ENCODE data around the gene PSG7. TPM values are rescaled to one million over a fixed set of nuclear protein-coding genes. Genes with fewer than 3 reads are reported as not detected.
"Not testable (repeated sequence)": the region's sequence is repeated elsewhere in the genome, so short reads cannot be mapped to it uniquely, and the experiment has no call there.

PSG7 gene
- total and polyA plus RNA-seq, 7 experiments from 2014 or later: not detected

DNA sequence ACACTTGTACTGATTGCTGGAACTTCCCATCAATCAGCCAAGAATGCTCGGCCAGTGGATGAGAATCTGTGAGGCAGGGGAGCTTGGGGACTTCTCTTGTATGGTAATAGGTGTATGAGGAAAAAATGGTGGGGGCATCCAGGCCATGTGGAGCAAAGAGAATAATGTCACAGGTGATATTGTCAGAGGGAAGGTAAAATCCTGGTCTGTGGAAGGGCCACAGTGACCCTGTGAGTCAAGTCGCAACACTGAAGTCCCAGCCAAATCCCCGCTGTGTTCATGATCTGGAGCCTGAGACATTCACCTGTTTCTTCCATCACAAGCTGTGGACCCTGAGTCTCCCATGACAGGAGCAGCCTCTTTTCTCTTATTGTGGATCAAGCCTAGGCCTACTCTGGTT is 8.1 kb downstream of the PSG7 start:
- Mint-ChIP-seq H3K27me3 (peaks cover 0 to 38% (median 27%) of the 10 kb centered on the region in 5 donors), H3K27ac (no peak overlapping the region), H3K36me3 (no peaks in the 10 kb centered on the region), H3K4me3 (no peak overlapping the region), H3K4me1 (no peaks in the 10 kb centered on the region), H3K9me3 (no peaks in the 10 kb centered on the region)
- Histone ChIP-seq H3K4me1 (ENCODE audit: control insufficient read depth in 2 of 2, insufficient read depth in 2 of 2, low read length in 2 of 2) (no peaks in the 10 kb centered on the region), H3K27ac (ENCODE audit: low read depth, low read length) (no peak overlapping the region), H3K36me3 (ENCODE audit: control insufficient read depth in 2 of 3, insufficient read depth in 3 of 3, low read length in 3 of 3) (no peaks in the 10 kb centered on the region), H3K4me3 (ENCODE audit: low read length) (no peak overlapping the region), H3K27me3 (ENCODE audit: control insufficient read depth in 2 of 2, insufficient read depth in 2 of 2, low read length in 2 of 2) (no peaks in the 10 kb centered on the region), H3K9me3 (ENCODE audit: control insufficient read depth in 2 of 3, low read length in 3 of 3) (no peaks in the 10 kb centered on the region)
- DNase-seq (no peak), ATAC-seq (no peak)
- CTCF ChIA-PET: no interaction called here
- intact Hi-C loops (cut with micrococcal nuclease): no loop called here
- POLR2A ChIA-PET: no interaction called here

DNA sequence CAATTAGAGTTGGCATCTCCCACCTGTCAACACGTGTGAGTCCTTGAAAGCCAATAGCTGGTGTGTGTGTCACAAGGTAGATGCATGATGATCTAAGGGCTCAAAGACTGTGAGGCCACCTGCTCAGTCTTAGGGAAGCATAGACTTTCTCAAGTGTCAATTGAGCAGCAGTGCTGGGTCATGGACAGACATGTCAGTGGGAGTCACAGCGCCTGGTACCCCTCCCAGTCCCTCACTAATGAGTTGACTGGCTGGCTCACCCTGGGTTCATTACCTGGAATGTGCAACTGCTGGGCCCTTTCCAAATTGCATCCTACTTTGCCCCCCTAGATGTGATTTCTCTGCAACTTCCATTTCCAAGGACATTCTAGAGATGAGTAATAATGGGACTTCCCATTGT is 10.2 kb downstream of the PSG7 start:
- H3K4me1 Mint-ChIP-seq: no peaks in the 10 kb centered on the region
- ATAC-seq (no peak), DNase-seq (no peak)
- peaks cover 0 to 3% (median 0%) of the 10 kb centered on the region in 11 donors for H3K9me3 Mint-ChIP-seq
- H3K9me3 ChIP-seq (ENCODE audit: control insufficient read depth in 2 of 3, low read length in 3 of 3): no peaks in the 10 kb centered on the region
- no peak overlapping the region for H3K4me3 Mint-ChIP-seq
- no peak overlapping the region for H3K4me3 ChIP-seq (ENCODE audit: low read length)
- ChIA-PET POLR2A (no interaction called here), CTCF (no interaction called here)
- peaks cover 0 to 48% (median 36%) of the 10 kb centered on the region in 5 donors for H3K27me3 Mint-ChIP-seq
- no peak overlapping the region for H3K27ac ChIP-seq (ENCODE audit: low read depth, low read length)
- no peaks in the 10 kb centered on the region for H3K36me3 Mint-ChIP-seq
- no peak overlapping the region for H3K27ac Mint-ChIP-seq
- H3K27me3 ChIP-seq (ENCODE audit: control insufficient read depth in 2 of 2, insufficient read depth in 2 of 2, low read length in 2 of 2): no peaks in the 10 kb centered on the region
- H3K36me3 ChIP-seq (ENCODE audit: control insufficient read depth in 2 of 3, insufficient read depth in 3 of 3, low read length in 3 of 3): no peaks in the 10 kb centered on the region
- no peaks in the 10 kb centered on the region for H3K4me1 ChIP-seq (ENCODE audit: control insufficient read depth in 2 of 2, insufficient read depth in 2 of 2, low read length in 2 of 2)
- intact Hi-C loops (cut with micrococcal nuclease): no loop called here

DNA sequence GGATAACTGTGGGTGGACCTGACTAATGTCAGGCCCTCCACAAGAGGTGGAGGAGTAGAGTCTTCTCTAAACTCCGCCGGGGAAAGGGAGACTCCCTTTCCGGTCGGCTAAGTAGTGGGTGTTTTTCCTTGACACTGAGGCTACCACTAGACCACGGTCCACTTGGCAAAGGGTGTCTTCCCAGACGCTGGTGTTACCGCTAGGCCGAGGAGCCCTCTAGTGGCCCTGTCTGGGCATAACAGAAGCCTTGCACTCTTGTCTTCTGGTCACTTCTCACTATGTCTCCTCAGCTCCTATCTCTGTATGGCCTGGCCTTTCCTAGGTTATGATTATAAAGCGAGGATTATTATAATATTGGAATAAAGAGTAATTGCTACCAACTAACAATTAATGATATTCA is 13.9 kb downstream of the PSG7 start:
- H3K27ac ChIP-seq (ENCODE audit: low read depth, low read length); H3K4me1 ChIP-seq (ENCODE audit: control insufficient read depth in 2 of 2, insufficient read depth in 2 of 2, low read length in 2 of 2); H3K4me3 ChIP-seq (ENCODE audit: low read length); POLR2A ChIA-PET; DNase-seq; H3K36me3 ChIP-seq (ENCODE audit: control insufficient read depth in 2 of 3, insufficient read depth in 3 of 3, low read length in 3 of 3); H3K9me3 ChIP-seq (ENCODE audit: control insufficient read depth in 2 of 3, low read length in 3 of 3); H3K27me3 ChIP-seq (ENCODE audit: control insufficient read depth in 2 of 2, insufficient read depth in 2 of 2, low read length in 2 of 2); H3K4me3 Mint-ChIP-seq; intact Hi-C loops (cut with micrococcal nuclease); H3K4me1 Mint-ChIP-seq; H3K27ac Mint-ChIP-seq; CTCF ChIA-PET; ATAC-seq; H3K36me3 Mint-ChIP-seq; H3K9me3 Mint-ChIP-seq: not testable (repeated sequence)
- peaks cover 0 to 48% (median 37%) of the 10 kb centered on the region in 5 donors for H3K27me3 Mint-ChIP-seq

DNA sequence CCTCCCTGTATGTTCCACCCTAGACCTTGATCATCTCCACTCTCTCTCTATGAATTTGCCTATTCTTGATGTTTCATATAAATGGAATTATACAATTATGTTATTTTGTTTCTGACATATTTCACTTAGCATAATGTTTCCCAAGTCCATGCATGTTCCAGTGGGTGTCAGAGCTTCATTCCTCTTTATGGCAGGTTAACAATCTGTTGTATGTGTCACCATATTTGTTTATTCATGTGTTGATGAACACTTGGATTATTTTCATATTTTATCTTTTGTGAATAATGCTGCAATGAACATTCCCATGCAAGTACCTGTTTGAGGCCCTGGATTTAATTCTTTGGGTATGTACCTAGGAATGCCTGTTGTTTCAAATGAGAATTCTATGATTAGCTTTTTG is 16.0 kb downstream of the PSG7 start:
- H3K27ac ChIP-seq (ENCODE audit: low read depth, low read length); POLR2A ChIA-PET; H3K36me3 ChIP-seq (ENCODE audit: control insufficient read depth in 2 of 3, insufficient read depth in 3 of 3, low read length in 3 of 3); H3K4me1 Mint-ChIP-seq; H3K27ac Mint-ChIP-seq; DNase-seq; H3K4me1 ChIP-seq (ENCODE audit: control insufficient read depth in 2 of 2, insufficient read depth in 2 of 2, low read length in 2 of 2); CTCF ChIA-PET; H3K9me3 Mint-ChIP-seq; H3K9me3 ChIP-seq (ENCODE audit: control insufficient read depth in 2 of 3, low read length in 3 of 3); H3K36me3 Mint-ChIP-seq; ATAC-seq; H3K27me3 ChIP-seq (ENCODE audit: control insufficient read depth in 2 of 2, insufficient read depth in 2 of 2, low read length in 2 of 2); H3K4me3 ChIP-seq (ENCODE audit: low read length); H3K4me3 Mint-ChIP-seq; intact Hi-C loops (cut with micrococcal nuclease): not testable (repeated sequence)
- H3K27me3 Mint-ChIP-seq: peaks cover 0 to 34% (median 21%) of the 10 kb centered on the region in 5 donors

DNA sequence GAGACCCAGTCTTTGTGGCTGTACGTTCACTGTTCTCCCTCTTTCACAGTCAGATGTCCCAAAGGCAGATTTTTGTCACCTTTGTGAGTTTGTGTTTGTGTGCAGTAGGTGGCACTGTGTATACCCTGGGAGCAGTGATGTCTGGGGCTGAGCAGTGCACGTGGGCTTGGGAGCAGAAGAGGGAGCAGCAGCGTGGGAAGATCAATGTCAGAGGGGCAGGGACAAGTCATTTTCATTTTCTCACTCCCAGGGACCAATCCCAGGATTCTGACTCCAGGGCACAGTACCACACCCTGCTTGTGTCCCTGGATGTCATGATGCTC is 17.3 kb downstream of the PSG7 start:
- H3K4me3 Mint-ChIP-seq: no peak overlapping the region
- H3K27ac Mint-ChIP-seq: no peak overlapping the region
- H3K27me3 Mint-ChIP-seq: peaks cover 0 to 32% (median 15%) of the 10 kb centered on the region in 5 donors
- intact Hi-C loops (cut with micrococcal nuclease): no loop called here
- no peaks in the 10 kb centered on the region for H3K27me3 ChIP-seq (ENCODE audit: control insufficient read depth in 2 of 2, insufficient read depth in 2 of 2, low read length in 2 of 2)
- no peaks in the 10 kb centered on the region for H3K36me3 ChIP-seq (ENCODE audit: control insufficient read depth in 2 of 3, insufficient read depth in 3 of 3, low read length in 3 of 3)
- H3K36me3 Mint-ChIP-seq: no peaks in the 10 kb centered on the region
- no peaks in the 10 kb centered on the region for H3K4me1 Mint-ChIP-seq
- no peak overlapping the region for H3K27ac ChIP-seq (ENCODE audit: low read depth, low read length)
- no peaks in the 10 kb centered on the region for H3K9me3 ChIP-seq (ENCODE audit: control insufficient read depth in 2 of 3, low read length in 3 of 3)
- peaks cover 0 to 3% (median 0%) of the 10 kb centered on the region in 11 donors for H3K9me3 Mint-ChIP-seq
- H3K4me3 ChIP-seq (ENCODE audit: low read length): no peak overlapping the region
- H3K4me1 ChIP-seq (ENCODE audit: control insufficient read depth in 2 of 2, insufficient read depth in 2 of 2, low read length in 2 of 2): no peaks in the 10 kb centered on the region
- CTCF ChIA-PET: no interaction called here
- POLR2A ChIA-PET: no interaction called here
- DNase-seq (no peak), ATAC-seq (no peak)

DNA sequence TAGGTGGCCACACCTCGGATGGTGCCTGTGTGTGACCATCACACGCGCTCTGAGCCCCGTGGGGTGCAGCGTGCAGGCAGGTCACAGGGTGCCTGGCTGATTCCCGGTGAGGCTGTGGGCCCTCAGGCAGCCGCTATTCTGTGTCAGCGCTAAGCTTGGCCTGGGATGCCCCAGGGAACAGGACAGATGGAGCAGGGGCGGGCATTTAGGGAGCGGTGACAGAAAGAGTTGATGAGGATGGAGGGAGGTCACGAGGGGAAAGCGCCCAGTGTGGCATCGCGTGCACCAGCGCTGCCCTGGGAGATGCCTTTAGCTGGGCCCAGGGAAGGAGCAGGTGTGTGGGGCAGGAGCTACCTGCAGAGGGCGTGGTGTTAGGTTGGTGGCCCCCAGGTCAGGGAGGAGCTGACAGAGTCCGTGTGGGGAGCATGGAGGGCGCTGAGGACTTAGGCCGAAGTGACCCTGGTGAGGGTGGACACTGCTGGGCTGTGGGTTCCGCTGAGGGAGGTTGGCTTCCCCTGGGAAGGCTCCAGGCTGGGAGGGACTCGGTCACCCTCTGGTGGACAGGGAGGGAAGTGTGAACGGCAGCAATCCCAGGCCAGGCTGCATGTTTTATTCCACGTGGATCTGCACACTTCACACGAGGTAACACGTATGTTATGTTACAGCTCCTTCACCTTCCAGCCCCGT is 17.8 kb downstream of the PSG7 start:
- H3K9me3 Mint-ChIP-seq; intact Hi-C loops (cut with micrococcal nuclease); CTCF ChIA-PET; H3K9me3 ChIP-seq (ENCODE audit: control insufficient read depth in 2 of 3, low read length in 3 of 3); H3K27ac ChIP-seq (ENCODE audit: low read depth, low read length); H3K4me3 Mint-ChIP-seq; POLR2A ChIA-PET; H3K4me1 ChIP-seq (ENCODE audit: control insufficient read depth in 2 of 2, insufficient read depth in 2 of 2, low read length in 2 of 2); H3K4me3 ChIP-seq (ENCODE audit: low read length); H3K36me3 Mint-ChIP-seq; ATAC-seq; H3K27ac Mint-ChIP-seq; H3K36me3 ChIP-seq (ENCODE audit: control insufficient read depth in 2 of 3, insufficient read depth in 3 of 3, low read length in 3 of 3); H3K27me3 ChIP-seq (ENCODE audit: control insufficient read depth in 2 of 2, insufficient read depth in 2 of 2, low read length in 2 of 2); DNase-seq; H3K4me1 Mint-ChIP-seq: not testable (repeated sequence)
- peaks cover 0 to 32% (median 15%) of the 10 kb centered on the region in 5 donors for H3K27me3 Mint-ChIP-seq

DNA sequence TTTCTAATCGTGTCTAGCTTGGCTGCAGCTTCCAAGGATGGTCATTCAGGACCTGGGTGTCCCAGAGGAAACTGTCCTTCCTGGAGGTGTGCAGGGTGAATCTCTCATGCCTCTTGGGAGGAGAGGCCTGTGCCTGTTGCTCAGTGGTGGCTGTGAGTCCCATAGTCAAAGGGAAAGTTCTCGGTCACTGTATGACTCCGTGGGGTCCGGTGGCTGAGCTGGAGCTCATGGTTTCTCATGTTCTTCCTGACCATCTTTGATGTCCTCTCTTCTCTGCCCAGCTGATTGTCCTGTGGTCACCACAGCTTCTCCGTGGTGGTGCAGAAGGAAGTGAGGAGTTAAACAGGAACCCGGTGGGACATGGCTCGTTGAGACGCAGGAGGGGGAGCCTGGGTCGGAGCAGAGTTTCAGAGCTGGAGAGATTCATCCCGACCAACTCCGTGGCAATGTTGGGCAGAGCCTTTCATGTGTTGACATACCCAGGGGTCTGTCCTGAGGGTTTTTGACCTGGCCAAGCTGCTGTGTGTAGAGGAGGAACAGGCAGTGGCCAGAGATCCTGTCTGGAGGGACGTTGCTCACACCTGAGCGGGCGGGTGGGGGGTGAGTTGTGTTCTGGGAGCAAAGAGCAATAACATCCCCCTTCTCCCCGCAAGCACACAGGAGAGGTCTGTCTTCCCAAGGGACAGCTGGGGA is 18.5 kb downstream of the PSG7 start:
- H3K4me1 ChIP-seq (ENCODE audit: control insufficient read depth in 2 of 2, insufficient read depth in 2 of 2, low read length in 2 of 2); ATAC-seq; H3K27ac Mint-ChIP-seq; H3K4me3 Mint-ChIP-seq; H3K9me3 ChIP-seq (ENCODE audit: control insufficient read depth in 2 of 3, low read length in 3 of 3); H3K27ac ChIP-seq (ENCODE audit: low read depth, low read length); H3K36me3 Mint-ChIP-seq; intact Hi-C loops (cut with micrococcal nuclease); POLR2A ChIA-PET; H3K36me3 ChIP-seq (ENCODE audit: control insufficient read depth in 2 of 3, insufficient read depth in 3 of 3, low read length in 3 of 3); H3K9me3 Mint-ChIP-seq; DNase-seq; H3K27me3 ChIP-seq (ENCODE audit: control insufficient read depth in 2 of 2, insufficient read depth in 2 of 2, low read length in 2 of 2); CTCF ChIA-PET; H3K4me1 Mint-ChIP-seq; H3K4me3 ChIP-seq (ENCODE audit: low read length): not testable (repeated sequence)
- H3K27me3 Mint-ChIP-seq: peaks cover 0 to 30% (median 15%) of the 10 kb centered on the region in 5 donors
